H1 (cell line): ENCODE results near the gene ZNF101. TPM values are rescaled to one million over a fixed set of nuclear protein-coding genes. Genes with fewer than 3 reads are reported as not detected.

Source experiments
- CTCF ChIA-PET: fragments of 300-600 bp; sonication (Branson Sonifier 250); formaldehyde crosslinking; loops from one replicate; lab custom pipeline; 2021; ENCODE audit not compliant: partially characterized antibody; lab: Charles Lee
- POLR2A ChIA-PET: fragments of 300-600 bp; sonication (Branson Sonifier 250); formaldehyde crosslinking; loops from one replicate; lab custom pipeline; 2021; ENCODE audit warnings: inconsistent platforms; ENCODE audit not compliant: partially characterized antibody; lab: Charles Lee
- DNase-seq, 2 experiments: peaks; one replicate each; pipeline versions ENCODE4 v3.0.0 to v3.0.0-alpha.2; 2010 to 2022; ENCODE audit warnings: low spot score in 2 of 2, low read depth in 1 of 2, mixed read lengths in 1 of 2
- FAIRE-seq: peaks from 2 replicates; lab custom pipeline; 2011; peaks lifted over from hg19 to GRCh38; lab: Jason Lieb, UNC
- H2AFZ ChIP-seq: 2 replicates; pipeline ENCODE4 v1.8.1; 2012; ENCODE audit warnings: low read length, inconsistent platforms
- H2AK5ac ChIP-seq: 2 replicates; pipeline ENCODE4 v1.6.1; 2013; ENCODE audit warnings: low read depth, low read length
- H2BK120ac ChIP-seq: replicated peaks from 2 replicates; pipeline ENCODE3; 2013; ENCODE audit warnings: low read depth, low read length, inconsistent platforms
- H2BK12ac ChIP-seq: 2 replicates; pipeline ENCODE4 v1.6.1; 2013; ENCODE audit warnings: low read depth, low read length
- H2BK15ac ChIP-seq: 2 replicates; pipeline ENCODE4 v1.6.1; 2013; ENCODE audit warnings: low read length
- H2BK20ac ChIP-seq: 2 replicates; pipeline ENCODE4 v1.6.1; 2013; ENCODE audit warnings: low read length
- H2BK5ac ChIP-seq: 2 replicates; pipeline ENCODE4 v1.6.1; 2013; ENCODE audit warnings: low read depth, low read length
- H3K14ac ChIP-seq: 2 replicates; pipeline ENCODE4 v1.6.1; 2013; ENCODE audit warnings: inconsistent platforms; ENCODE audit not compliant: insufficient read length
- H3K18ac ChIP-seq: 2 replicates; pipeline ENCODE4 v1.6.1; 2013; ENCODE audit warnings: low read length; ENCODE audit errors: extremely low read depth
- H3K23ac ChIP-seq: 2 replicates; pipeline ENCODE4 v1.6.1; 2013; ENCODE audit warnings: inconsistent platforms; ENCODE audit not compliant: insufficient read length
- H3K23me2 ChIP-seq: 2 replicates; pipeline ENCODE4 v1.6.1; 2013; ENCODE audit warnings: low read depth, low read length
- H3K27ac ChIP-seq: 2 replicates; pipeline ENCODE4 v1.6.1; 2011; ENCODE audit warnings: low read depth, low read length, inconsistent platforms
- H3K27me3 ChIP-seq, 4 experiments: replicated peaks in 1 of 4; 1 replicate in 1 of 4; 2 replicates in 3 of 4; pipeline versions ENCODE4 v1.6.1 to v1.8.1; 2011 to 2013; ENCODE audit warnings: low read length in 3 of 4, mild to moderate bottlenecking in 3 of 4, inconsistent platforms in 2 of 4, mixed read lengths in 2 of 4, moderate library complexity in 1 of 4; ENCODE audit not compliant: control insufficient read depth in 3 of 4, insufficient read depth in 3 of 4; ENCODE audit errors: extremely low read depth in 1 of 4
- H3K36me3 ChIP-seq, 4 experiments: 2 replicates each; pipeline versions ENCODE4 v1.6.1 to v1.8.1; 2011 to 2013; ENCODE audit warnings: mild to moderate bottlenecking in 4 of 4, low read length in 3 of 4, moderate library complexity in 2 of 4, control low read depth in 1 of 4, inconsistent platforms in 1 of 4; ENCODE audit not compliant: insufficient read depth in 4 of 4, control insufficient read depth in 2 of 4
- H3K4ac ChIP-seq: replicated peaks from 2 replicates; pipeline ENCODE3; 2013; ENCODE audit warnings: low read length, low read depth, mixed read lengths, inconsistent platforms; ENCODE audit not compliant: insufficient read length
- H3K4me1 ChIP-seq, 4 experiments: replicated peaks in 1 of 4; 1 replicate in 1 of 4; 2 replicates in 3 of 4; pipeline versions ENCODE4 v1.6.1 to v1.8.1; 2011 to 2013; ENCODE audit warnings: low read length in 3 of 4, inconsistent platforms in 2 of 4, mixed read lengths in 1 of 4; ENCODE audit not compliant: insufficient read depth in 4 of 4, control insufficient read depth in 3 of 4
- H3K4me2 ChIP-seq, 2 experiments: 2 replicates each; pipeline versions ENCODE4 v1.6.1 to v1.8.1; 2011 to 2013; ENCODE audit warnings: low read depth in 2 of 2, low read length in 2 of 2, control low read depth in 1 of 2, inconsistent platforms in 1 of 2, mild to moderate bottlenecking in 1 of 2; ENCODE audit not compliant: insufficient read depth in 1 of 2
- H3K4me3 ChIP-seq, 4 experiments: fragments of 200-600, 300-600 bp in 1 of 4; sonication (generic), shearing (Covaris generic), sonication (Bioruptor Twin) in 1 of 4; 2 replicates each; pipeline versions ENCODE4 v1.5.1 to v1.8.1; 2011 to 2016; ENCODE audit warnings: low read length in 4 of 4, low read depth in 3 of 4, control low read depth in 2 of 4, inconsistent platforms in 2 of 4, mild to moderate bottlenecking in 2 of 4, mixed read lengths in 1 of 4, moderate library complexity in 1 of 4; ENCODE audit not compliant: insufficient read depth in 2 of 4; ENCODE audit errors: extremely low read depth in 1 of 4
- H3K56ac ChIP-seq: replicated peaks from 2 replicates; pipeline ENCODE3; 2013; ENCODE audit warnings: low read depth, mild to moderate bottlenecking, mixed read lengths, low read length, inconsistent platforms; ENCODE audit not compliant: insufficient read length
- H3K79me1 ChIP-seq: 2 replicates; pipeline ENCODE4 v1.6.1; 2013; ENCODE audit warnings: low read depth, low read length, control low read depth
- H3K79me2 ChIP-seq, 2 experiments: 2 replicates each; pipeline versions ENCODE4 v1.6.1 to v1.8.1; 2012 to 2013; ENCODE audit warnings: low read length in 2 of 2, mild to moderate bottlenecking in 2 of 2, inconsistent platforms in 1 of 2; ENCODE audit not compliant: insufficient read depth in 2 of 2, control insufficient read depth in 1 of 2
- H3K9ac ChIP-seq, 4 experiments: replicated peaks in 1 of 4; 1 replicate in 1 of 4; 2 replicates in 3 of 4; pipeline versions ENCODE4 v1.6.1 to v1.8.1; 2011 to 2013; ENCODE audit warnings: low read depth in 3 of 4, low read length in 3 of 4, control low read depth in 2 of 4, mild to moderate bottlenecking in 2 of 4, moderate library complexity in 2 of 4, inconsistent platforms in 1 of 4; ENCODE audit errors: extremely low read depth in 1 of 4
- H3K9me3 ChIP-seq, 2 experiments: 2 replicates each; pipeline versions ENCODE4 v1.6.1 to v1.8.1; 2012 to 2013; ENCODE audit warnings: mild to moderate bottlenecking in 2 of 2, moderate library complexity in 2 of 2, control low read depth in 1 of 2, inconsistent platforms in 1 of 2, low read depth in 1 of 2, low read length in 1 of 2, mixed read lengths in 1 of 2; ENCODE audit not compliant: insufficient read depth in 2 of 2
- H4K20me1 ChIP-seq, 2 experiments: replicated peaks in 1 of 2; 2 replicates each; pipeline versions ENCODE3 to v1.8.1; 2011 to 2013; ENCODE audit warnings: inconsistent platforms in 2 of 2, low read length in 2 of 2, mild to moderate bottlenecking in 1 of 2; ENCODE audit not compliant: insufficient read depth in 2 of 2, control insufficient read depth in 1 of 2
- H4K5ac ChIP-seq: 2 replicates; pipeline ENCODE4 v1.6.1; 2013; ENCODE audit warnings: low read length, low read depth, mixed read lengths, inconsistent platforms; ENCODE audit not compliant: insufficient read length
- H4K8ac ChIP-seq: 2 replicates; pipeline ENCODE4 v1.8.0; 2013; ENCODE audit warnings: mild to moderate bottlenecking, moderate library complexity, low read length, inconsistent platforms; ENCODE audit not compliant: insufficient read depth; ENCODE audit errors: extremely low read depth
- H4K91ac ChIP-seq: replicated peaks from 2 replicates; pipeline ENCODE3; 2013; ENCODE audit warnings: low read length, mixed read lengths, inconsistent platforms; ENCODE audit not compliant: insufficient read length
- BRCA1 ChIP-seq: IDR thresholded peaks from 2 replicates; pipeline ENCODE4 v1.6.1; 2012; ENCODE audit warnings: low read depth, low read length, improper control_type of control experiment
- CBX5 ChIP-seq: fragments of 300-800, 300-1000 bp; sonication (generic); IDR thresholded peaks from 2 replicates; pipeline ENCODE4 v1.7.1; 2016; ENCODE audit warnings: antibody characterized with exemption, low read length, low read depth
- CBX8 ChIP-seq: fragments of 300-800, 300-1000 bp; sonication (generic); IDR thresholded peaks from 2 replicates; pipeline ENCODE4 v1.7.1; 2016; ENCODE audit warnings: low read depth, low read length, borderline replicate concordance
- CEBPB ChIP-seq: IDR thresholded peaks from 2 replicates; pipeline ENCODE4 v1.6.1; 2012; ENCODE audit warnings: low read depth, low read length
- EP300 ChIP-seq, 2 experiments: IDR thresholded peaks; 1 replicate in 1 of 2; 2 replicates in 1 of 2; pipeline ENCODE4 v1.6.1; 2011 to 2012; ENCODE audit warnings: low read depth in 2 of 2, low read length in 2 of 2, mild to moderate bottlenecking in 2 of 2, borderline replicate concordance in 1 of 2, inconsistent platforms in 1 of 2, moderate library complexity in 1 of 2
- FOSL1 ChIP-seq: IDR thresholded peaks from 2 replicates; pipeline ENCODE4 v1.6.1; 2011; ENCODE audit warnings: mild to moderate bottlenecking, low read depth, low read length, moderate library complexity; ENCODE audit not compliant: insufficient read depth
- KDM1A ChIP-seq: fragments of 200-600, 300-600 bp; sonication (generic); IDR thresholded peaks from 2 replicates; pipeline ENCODE4 v1.7.1; 2016; ENCODE audit warnings: mild to moderate bottlenecking, low read length, borderline replicate concordance
- KDM4A ChIP-seq: IDR thresholded peaks from one replicate; pipeline ENCODE4 v1.7.1; 2012; ENCODE audit warnings: low read depth, mild to moderate bottlenecking, moderate library complexity, low read length, inconsistent platforms; ENCODE audit not compliant: severe bottlenecking
- NANOG ChIP-seq: IDR thresholded peaks from 2 replicates; pipeline ENCODE4 v1.6.1; 2011; ENCODE audit warnings: low read length, low read depth, mild to moderate bottlenecking, inconsistent platforms; ENCODE audit not compliant: insufficient read depth, poor library complexity, severe bottlenecking
- SIRT6 ChIP-seq: IDR thresholded peaks from one replicate; pipeline ENCODE4 v1.7.1; 2012; ENCODE audit warnings: low read length, inconsistent platforms
- SRF ChIP-seq: IDR thresholded peaks from 2 replicates; pipeline ENCODE4 v1.6.1; 2011; ENCODE audit warnings: mild to moderate bottlenecking, low read depth, low read length, moderate library complexity
- TBP ChIP-seq: IDR thresholded peaks from 2 replicates; pipeline ENCODE4 v1.6.1; 2011; ENCODE audit warnings: low read depth, low read length, improper control_type of control experiment
- TEAD4 ChIP-seq: IDR thresholded peaks from 2 replicates; pipeline ENCODE4 v1.6.1; 2012; ENCODE audit warnings: low read depth, low read length, inconsistent platforms, mixed read lengths
- WGBS, 2 experiments: shearing (Covaris generic) in 1 of 2; methylation state at CpG; one replicate each; pipeline versions ENCODE4 v1.1.6 to v1.1.7; 2013 to 2015; ENCODE audit warnings: low lambda C conversion rate in 2 of 2, mixed read lengths in 2 of 2, inconsistent platforms in 1 of 2, low coverage in 1 of 2, missing lambda C conversion rate in 1 of 2; ENCODE audit not compliant: insufficient replicate concordance in 2 of 2, insufficient coverage in 1 of 2, insufficient read length in 1 of 2; ENCODE audit errors: extremely low coverage in 1 of 2, missing lambda C conversion rate in 1 of 2; 5-methylcytosine and 5-hydroxymethylcytosine counted together
- polyA plus RNA-seq, 7 experiments: library from polyadenylated mRNA; depleted of rRNA in 3 of 7; stranded (reverse) in 5 of 7; unstranded in 2 of 7; fragments of >200 nt in 5 of 7; fragments of 200-250 nt in 2 of 7; gene quantifications; 1 replicate in 5 of 7; 2 replicates in 1 of 7; 4 replicates in 1 of 7; pipeline versions ENCODE4 v1.2.1 to v1.2.3, GENCODE V29; 2011 to 2013; ENCODE audit warnings: missing spikeins in 2 of 7, mixed read lengths in 2 of 7
- total RNA-seq: library from RNA; stranded (reverse); fragmentation: NEBNext Ultra II Directional; extraction: Animal tissue kit (Norgen Biotek cat#: 25700); gene quantifications from 2 replicates; pipeline ENCODE4 v1.2.1, GENCODE V29; 2021
- TF ChIP-seq, protein P1 (sequence below): IDR thresholded peaks from 2 replicates; pipeline ENCODE4 v1.6.1; 2011; ENCODE audit warnings: low read depth, mild to moderate bottlenecking, low read length; ENCODE audit not compliant: insufficient read depth

ZNF101 gene
- total and polyA plus RNA-seq, 2 of the 8 experiments (the other 6 are each of a cell fraction or from before 2014, with no cell fraction given): 13.0 to 50.9 TPM

DNA sequence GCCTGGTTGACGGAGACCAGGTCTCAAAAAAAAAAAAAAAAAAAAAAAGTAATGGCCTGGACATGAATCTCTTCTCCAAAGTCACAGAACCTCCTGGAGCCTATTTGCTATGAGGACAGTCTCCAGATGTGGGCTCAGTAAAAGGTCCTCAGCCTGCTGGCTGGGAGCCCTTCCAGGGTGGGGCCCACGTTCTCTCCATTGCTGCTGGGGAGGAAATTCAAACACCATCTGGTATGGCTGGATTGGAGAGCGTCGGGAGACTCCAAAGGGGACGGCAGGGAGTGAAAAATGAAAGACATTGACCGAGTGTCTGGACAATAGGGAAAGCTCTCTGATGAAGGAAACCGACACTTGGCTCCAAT, 48.8 kb upstream of the ZNF101 start:
- WGBS, 2 experiments: 87% methylated on average over 7 of the region's 7 CpGs; no CpG with 5 or more reads in 1 of the 2 experiments

More for the DNA sequence above, 48.8 kb upstream of the ZNF101 start:
- FAIRE-seq (no peak), DNase-seq (no peak)
- H4K20me1 ChIP-seq: peaks cover 3 to 12% of the 10 kb centered on the region in 2 experiments
- H3K4me3 ChIP-seq: no peak overlapping the region
- H2BK20ac ChIP-seq: no peak overlapping the region
- H2AK5ac ChIP-seq: no peak overlapping the region
- H3K9ac ChIP-seq: no peak overlapping the region
- H3K4me1 ChIP-seq: 0 out of 7 replicates have a peak, but pooled peaks cover 0 to 3% (median under 1%) of the 10 kb centered on the region in 4 experiments
- H2BK5ac ChIP-seq: no peak overlapping the region
- no peak overlapping the region for H3K14ac ChIP-seq
- H3K4me2 ChIP-seq: no peak overlapping the region
- H4K91ac ChIP-seq: no peak overlapping the region
- no peak overlapping the region for H3K27ac ChIP-seq
- H3K79me1 ChIP-seq: no peaks in the 10 kb centered on the region
- no peak overlapping the region for H4K8ac ChIP-seq
- H3K56ac ChIP-seq: no peak overlapping the region
- H3K9me3 ChIP-seq: no peaks in the 10 kb centered on the region
- H4K5ac ChIP-seq: no peak overlapping the region
- peaks cover 0 to 5% (median 3%) of the 10 kb centered on the region in 4 experiments; a peak in 6 of 7 replicates for H3K27me3 ChIP-seq
- no peak overlapping the region for H2AFZ ChIP-seq
- no peaks in the 10 kb centered on the region for H3K79me2 ChIP-seq
- peaks cover 3 to 10% (median 7%) of the 10 kb centered on the region in 4 experiments; a peak in 5 of 8 replicates for H3K36me3 ChIP-seq
- ChIA-PET CTCF (interaction anchor here (0.6 to 1.4 kb wide), 3 partner anchors 17 to 101 kb away, joined by 3 to 6 read pairs (median 3); no protein-coding TSS in a partner anchor), POLR2A (interaction anchor here (0.6 to 4.9 kb wide), 4 partner anchors 8 to 421 kb away, joined by 3 to 46 read pairs (median 4); partner anchors contain the start of genes ATP13A1 and LPAR2)
- peaks cover 7% of the 10 kb centered on the region; the same call in 1 of the 2 replicates for H3K23me2 ChIP-seq
- no peak overlapping the region for H3K4ac ChIP-seq
- H2BK15ac ChIP-seq: no peak overlapping the region
- TF ChIP-seq BRCA1 (no peak), CEBPB (no peak), SRF (no peak), CBX8 (no peak), TBP (no peak), CBX5 (no peak), SIRT6 (no peak), FOSL1 (no peak), EP300 (IDR thresholded peaks at IDR 0.05; ENCODE audit: borderline replicate concordance in 1 of 2, low read depth in 2 of 2, low read length in 2 of 2) (no peak), KDM1A (no peak), TEAD4 (no peak), NANOG (no peak), KDM4A (no peak)
- TF ChIP-seq, protein P1, sequence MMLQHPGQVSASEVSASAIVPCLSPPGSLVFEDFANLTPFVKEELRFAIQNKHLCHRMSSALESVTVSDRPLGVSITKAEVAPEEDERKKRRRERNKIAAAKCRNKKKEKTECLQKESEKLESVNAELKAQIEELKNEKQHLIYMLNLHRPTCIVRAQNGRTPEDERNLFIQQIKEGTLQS: no peak
- TF ChIP-seq, all 59 proteins: peak for 0
- Histone ChIP-seq H3K18ac (no peak overlapping the region), H2BK120ac (no peak overlapping the region), H3K23ac (no peak overlapping the region), H2BK12ac (no peak overlapping the region)
